Activated CD4-positive, alpha-beta T cell treated with anti-CD3 and anti-CD28 coated beads for 24 hours (primary cell): Measurements from ENCODE around the gene TAS1R1.
A peak's percentile ranks its signal among the peaks of the same experiment; 100 is the strongest.
"Not testable (repeated sequence)": the region's sequence is repeated elsewhere in the genome, so short reads cannot be mapped to it uniquely, and the experiment has no call there.

Experiments used
- DNase-seq, 2 donors: peaks; one replicate each; pipeline ENCODE4 v3.0.0-alpha.2; 2020; ENCODE audit warnings: low read depth in 2 of 2

Gene TAS1R1

DNA sequence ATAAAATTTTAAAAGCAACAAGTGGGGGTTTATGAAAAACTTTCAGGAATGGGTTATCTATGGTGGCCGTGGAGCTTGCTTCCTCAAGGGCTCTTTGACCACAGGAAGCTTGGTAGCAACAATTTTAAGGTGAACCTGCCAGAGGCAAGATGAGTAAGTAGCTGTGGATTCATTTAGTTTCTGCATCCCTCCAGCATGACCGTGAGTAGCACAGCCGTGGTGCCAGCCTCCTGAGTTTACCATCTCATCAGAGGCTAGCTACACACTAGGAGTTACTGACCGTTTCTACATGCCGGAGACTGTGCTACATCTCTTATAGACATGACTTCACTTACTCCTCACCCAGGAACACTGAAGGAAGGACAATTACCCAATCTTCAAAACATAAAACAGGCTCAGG is 33.6 kb upstream of the TAS1R1 start:
- no peak for DNase-seq

- DNase-seq: no peak
Measured at GRCh38 chr1:6523566-6523965, 31.5 kb upstream of the TAS1R1 start.

- no peak for DNase-seq
Measured at GRCh38 chr1:6526316-6526715, 28.8 kb upstream of the TAS1R1 start.

- DNase-seq: no peak
Measured at GRCh38 chr1:6528492-6528891, 26.6 kb upstream of the TAS1R1 start.

DNA sequence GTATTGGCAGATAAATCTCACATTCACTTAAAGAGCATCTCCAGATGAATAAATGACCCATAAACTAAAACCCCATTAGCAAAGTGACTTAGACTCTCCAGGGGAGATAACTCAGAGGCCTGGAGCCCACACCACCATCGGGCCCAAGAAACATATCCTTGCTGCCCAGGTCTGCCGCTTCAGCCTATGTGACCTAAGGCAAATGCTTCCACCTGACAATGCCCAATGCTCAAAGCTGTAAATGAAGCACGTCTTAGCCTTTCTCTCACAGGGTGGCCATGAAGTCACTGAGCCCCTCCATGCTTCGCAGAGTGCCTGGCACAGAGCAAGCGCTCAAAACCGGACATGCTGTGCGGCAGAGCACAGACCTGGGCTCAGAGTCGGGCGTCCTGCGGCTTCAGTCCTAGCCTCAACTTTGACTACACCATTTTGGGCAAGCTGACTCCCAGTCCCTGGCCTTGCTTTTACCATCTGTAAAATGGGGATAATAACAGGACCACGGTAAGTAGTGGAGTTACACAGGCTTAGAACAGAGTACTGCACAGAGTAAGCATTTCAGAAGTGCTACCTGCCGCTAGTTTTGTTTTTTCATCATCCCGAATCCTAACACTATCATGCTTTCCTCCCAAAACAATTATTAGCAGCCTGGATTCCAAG is 24.5 kb upstream of the TAS1R1 start:
- DNase-seq: no peak

DNA sequence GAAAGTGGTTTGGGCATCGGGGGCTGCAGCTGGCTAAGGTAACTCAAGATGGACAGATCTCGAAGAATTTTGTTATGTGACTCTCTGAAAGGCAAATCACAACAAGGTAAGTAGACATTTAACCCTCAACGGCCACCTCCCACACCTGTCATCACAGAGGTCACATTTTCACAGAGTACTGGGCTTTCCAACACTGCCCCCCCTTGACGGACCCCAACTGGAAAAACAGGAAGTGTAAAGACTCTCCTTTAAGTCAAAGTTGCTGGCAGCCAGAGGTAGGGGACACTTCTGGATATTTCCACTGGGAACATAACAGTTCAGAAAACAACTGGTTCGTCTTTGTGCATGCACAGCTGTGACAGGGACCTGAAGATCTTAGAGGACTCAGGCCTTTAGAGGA is 23.1 kb upstream of the TAS1R1 start:
- DNase-seq: no peak

- no peak for DNase-seq
Measured at GRCh38 chr1:6534248-6534822, 20.8 kb upstream of the TAS1R1 start.

DNA sequence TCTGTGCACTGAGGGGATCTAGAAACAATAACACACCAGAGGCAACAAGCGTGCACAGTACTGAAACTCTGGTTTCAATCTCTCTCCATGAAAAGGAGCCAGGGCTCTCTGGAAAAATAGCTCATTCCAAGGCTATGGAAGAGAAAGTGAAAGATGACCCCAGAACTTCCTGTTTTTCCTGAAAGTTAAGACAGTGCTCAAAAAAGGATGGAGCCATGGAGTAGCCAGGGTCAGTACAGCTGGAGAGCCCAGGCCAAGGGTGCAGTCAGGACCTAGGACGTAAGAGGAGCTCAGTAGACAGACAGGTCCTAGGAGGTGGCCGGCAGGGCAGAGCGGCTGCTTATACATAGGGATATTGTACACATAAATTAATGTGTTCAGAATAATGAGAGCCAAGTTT is 19.9 kb upstream of the TAS1R1 start:
- DNase-seq: no peak

- no peak for DNase-seq
Measured at GRCh38 chr1:6536291-6536690, 18.8 kb upstream of the TAS1R1 start.

- no peak for DNase-seq
Measured at GRCh38 chr1:6538956-6539355, 16.2 kb upstream of the TAS1R1 start.

DNA sequence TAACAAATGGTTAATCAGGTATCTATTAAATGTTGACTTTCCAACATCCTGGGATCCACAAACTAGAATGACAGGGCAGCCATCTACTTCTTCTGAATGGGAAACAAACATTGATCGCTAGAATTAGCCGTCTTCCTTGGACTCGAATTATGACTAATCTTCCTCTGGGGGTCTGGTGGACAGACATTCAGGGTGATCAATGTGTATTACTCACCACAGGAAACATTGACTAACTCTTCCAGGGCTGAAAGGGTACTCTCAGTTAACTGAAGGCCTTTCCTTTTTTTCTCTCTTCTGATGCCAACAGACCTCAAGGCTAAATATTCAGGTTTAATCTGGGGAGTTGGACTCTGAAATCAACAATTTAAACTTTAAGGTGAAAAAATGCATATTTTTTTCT is 10.3 kb upstream of the TAS1R1 start:
- no peak for DNase-seq

DNA sequence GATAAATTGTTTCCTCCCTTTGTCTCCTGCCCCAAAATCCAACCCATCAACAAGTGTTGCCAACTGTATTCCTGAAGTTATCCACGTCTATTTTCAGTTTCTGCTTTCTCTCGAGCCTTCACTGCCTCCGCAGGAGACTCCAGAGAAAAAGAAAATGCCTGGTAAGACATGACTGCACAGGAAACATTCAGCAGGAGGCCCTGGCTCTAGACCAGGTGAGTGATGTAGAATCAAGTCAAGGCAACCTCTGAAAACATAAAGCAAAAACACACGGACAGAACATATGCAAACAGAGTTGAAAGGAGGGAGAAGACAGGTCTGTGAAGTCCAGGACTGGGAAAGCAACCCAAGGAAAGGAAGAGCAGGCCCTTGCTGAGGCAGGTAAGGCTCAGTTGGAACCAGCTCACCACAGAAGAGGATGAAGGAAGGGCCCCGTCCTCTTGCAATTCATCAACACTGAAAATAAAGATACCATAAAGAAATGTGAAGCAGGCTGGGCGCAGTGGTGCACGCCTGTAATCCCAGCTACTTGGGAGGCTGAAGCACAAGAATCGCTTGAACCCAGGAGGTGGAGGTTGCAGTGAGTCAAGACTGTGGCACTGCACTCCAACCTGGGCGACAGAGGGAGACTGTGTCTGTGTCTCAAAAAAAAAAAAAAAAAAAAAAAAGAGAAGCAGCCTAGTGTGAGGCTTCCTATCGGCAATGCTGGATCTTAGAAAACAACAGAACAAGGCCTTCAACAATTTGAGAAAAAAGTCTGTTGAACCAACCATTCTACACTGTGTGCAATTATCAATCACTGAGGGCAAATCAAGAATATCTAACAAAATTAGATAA is 9.6 kb upstream of the TAS1R1 start:
- DNase-seq: no peak

GRCh38 chr1:6546326-6546725 is 8.8 kb upstream of the TAS1R1 start:
- no peak for DNase-seq

DNA sequence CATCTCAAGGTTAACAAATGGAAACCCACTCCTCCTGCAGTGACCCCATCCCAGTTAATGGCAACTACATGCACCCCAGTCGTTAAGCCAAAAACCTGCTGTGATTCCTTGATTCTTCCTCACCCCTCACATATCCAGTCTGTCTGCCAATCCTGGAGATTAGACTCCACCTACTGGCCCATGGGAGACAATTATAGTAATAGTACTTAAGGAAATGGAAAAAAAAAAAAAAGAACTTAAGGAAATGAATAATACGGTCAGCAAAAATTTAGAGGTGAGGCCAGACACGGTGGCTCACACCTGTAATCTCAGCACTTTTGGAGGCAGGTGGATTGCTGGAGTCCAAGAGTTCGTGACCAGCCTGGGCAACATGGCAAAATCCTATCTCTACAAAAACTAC is 7.8 kb upstream of the TAS1R1 start:
- DNase-seq: no peak

DNA sequence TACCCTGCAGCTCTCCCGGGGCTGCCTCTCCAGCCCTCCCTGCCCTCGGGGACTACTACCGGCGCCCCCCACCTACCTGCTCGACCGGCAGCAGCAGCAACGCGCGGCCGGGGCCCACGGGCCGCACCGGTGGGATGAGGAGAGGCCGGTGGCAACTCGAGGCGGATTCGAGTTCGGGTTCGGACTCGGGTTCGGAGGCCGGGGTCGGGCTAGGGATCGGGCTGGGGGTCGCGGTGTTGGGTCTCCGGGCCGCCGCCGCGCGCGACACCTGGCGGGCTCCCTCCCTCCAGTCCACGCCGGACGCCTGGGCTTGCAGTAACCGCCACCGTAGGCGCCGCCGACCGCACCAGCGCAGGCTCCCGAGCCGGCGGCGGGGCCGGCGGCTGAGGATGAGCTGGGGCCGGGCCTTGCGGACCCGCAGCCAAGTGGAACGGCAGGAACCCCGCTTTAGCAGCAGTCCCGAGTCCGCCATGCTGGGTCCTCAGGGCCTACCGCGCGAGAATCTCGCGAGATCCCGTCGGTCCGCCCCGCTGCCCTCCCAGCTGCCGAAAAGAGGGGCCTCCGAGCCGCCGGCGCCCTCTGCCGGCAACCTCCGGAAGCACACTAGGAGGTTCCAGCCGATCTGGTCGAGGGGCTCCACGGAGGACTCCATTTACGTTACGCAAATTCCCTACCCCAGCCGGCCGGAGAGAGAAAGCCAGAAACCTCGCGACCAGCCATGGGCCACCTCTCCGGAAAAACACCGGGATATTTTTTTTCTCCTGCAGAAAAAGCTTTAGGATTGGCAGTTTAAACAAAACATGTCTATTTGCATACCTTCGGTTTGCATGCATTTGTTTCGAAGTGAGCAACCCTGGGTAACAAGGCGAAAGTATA is 838 bp upstream of the TAS1R1 start, which contains the start of gene NOL9:
Gene NOL9, minus strand, starts transcription at position 483 of the 876 bp plus-strand sequence. Its CDS starts 11 bp downstream, at position 472.
- peak; percentile 92 to 93 for DNase-seq

DNA sequence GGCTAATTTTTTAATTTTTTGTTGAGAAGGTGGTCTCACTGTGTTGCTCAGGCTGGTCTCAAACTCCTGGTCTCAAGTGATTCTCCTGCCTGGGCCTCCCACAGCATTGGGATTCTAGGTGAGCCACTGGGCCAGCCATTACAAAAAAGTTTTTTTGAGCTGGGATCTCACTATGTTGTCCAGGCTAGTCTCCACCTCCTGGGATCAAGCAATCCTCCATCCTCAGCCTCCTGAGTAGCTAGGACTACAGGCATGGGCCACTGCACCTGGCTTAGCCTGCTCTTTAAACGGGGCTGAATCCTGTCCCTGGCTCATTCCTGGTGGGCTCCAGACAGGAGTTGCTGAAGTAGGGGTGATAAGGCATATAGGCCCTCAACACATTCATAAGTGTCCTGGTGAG is 2.5 kb downstream of the TAS1R1 start:
- DNase-seq: no peak

DNA sequence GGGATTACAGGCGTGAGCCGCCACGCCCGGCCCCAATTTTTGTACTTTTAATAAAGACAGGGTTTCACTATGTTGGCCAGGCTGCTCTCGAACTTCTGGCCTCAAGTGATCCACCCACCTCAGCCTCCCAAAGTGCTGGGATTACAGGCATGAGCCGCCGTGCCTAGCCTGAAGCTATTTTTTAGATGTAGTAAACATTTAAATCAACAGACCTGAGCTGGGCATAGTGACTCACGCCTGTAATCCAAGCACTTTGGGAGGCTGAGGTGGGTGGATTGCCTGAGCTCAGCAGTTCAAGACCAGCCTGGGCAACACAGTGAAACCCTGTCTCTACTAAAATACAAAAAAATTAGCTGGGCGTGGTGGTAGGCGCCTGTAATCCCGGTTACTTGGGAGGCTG is 4.1 kb downstream of the TAS1R1 start:
- not testable (repeated sequence) for DNase-seq

DNA sequence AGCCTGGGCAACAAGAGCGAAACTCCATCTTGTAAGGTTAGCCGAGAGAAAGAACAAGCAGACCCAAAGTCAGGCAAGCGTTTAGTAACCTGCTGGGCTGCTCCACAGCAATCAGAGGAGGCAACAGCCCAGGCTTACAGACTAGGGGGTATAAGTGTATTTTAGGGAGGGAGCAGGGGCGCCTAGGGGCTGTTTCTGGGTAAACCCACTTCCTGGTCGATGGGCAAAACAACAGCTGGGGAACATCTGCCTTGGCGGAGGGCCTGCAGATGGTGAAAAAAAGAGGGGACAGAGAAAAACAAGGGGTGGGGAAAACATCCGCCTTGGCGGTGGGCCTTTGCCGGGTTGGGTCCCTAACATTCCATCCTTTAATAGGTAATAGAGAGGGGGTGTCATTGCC is 5.2 kb downstream of the TAS1R1 start:
- DNase-seq: no peak

- DNase-seq: no peak
Measured at GRCh38 chr1:6569033-6569432, 13.9 kb downstream of the TAS1R1 start.

- no peak for DNase-seq
Measured at GRCh38 chr1:6570100-6570499, 15.0 kb downstream of the TAS1R1 start.

DNA sequence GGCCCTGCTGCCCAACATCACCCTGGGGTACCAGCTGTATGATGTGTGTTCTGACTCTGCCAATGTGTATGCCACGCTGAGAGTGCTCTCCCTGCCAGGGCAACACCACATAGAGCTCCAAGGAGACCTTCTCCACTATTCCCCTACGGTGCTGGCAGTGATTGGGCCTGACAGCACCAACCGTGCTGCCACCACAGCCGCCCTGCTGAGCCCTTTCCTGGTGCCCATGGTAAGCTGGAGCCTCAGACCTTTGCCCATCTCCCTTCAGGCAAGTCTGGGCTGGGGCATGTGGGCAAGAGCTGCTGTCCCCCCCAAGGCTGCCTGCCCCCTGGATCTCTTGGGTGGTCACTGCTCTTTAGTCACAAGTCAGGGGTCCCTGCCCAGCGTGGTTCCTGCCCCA is 15.9 kb downstream of the TAS1R1 start:
- no peak for DNase-seq
